Measurements from ENCODE around the gene DNAAF1.

DNA sequence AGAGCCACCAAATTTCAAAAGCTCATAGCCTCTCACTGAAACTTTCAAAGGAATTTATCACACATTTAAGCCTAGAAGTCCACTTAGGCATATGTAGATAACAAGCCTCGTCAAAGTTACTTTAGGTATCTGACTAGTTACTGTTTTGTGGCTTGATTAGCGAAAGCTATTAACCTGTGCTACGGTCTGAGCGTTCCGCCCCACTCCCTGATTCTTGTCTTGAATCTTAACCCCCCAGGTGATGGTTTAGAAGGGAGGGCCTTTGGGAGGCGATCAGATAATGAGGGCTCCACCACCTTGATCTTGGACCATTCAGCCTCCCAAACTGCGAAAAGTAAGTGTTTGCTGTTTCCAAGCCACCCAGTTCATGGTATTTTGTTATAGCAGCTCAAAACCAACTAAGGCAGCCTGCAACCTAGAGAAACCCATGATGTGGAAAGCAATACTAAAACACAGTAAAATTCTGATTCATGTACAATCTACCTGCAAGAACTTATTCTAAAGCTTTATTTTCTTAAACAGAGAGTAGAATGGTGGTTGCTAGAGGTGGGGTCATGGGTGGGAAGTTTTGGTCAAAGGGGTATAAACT lies 7.2 kb upstream of the DNAAF1 start:
- TF ChIP-seq EZH2 (IDR thresholded peaks at IDR 0.05; ENCODE audit: low read depth, low read length, severe bottlenecking): no peak
- TF ChIP-seq, protein P1, sequence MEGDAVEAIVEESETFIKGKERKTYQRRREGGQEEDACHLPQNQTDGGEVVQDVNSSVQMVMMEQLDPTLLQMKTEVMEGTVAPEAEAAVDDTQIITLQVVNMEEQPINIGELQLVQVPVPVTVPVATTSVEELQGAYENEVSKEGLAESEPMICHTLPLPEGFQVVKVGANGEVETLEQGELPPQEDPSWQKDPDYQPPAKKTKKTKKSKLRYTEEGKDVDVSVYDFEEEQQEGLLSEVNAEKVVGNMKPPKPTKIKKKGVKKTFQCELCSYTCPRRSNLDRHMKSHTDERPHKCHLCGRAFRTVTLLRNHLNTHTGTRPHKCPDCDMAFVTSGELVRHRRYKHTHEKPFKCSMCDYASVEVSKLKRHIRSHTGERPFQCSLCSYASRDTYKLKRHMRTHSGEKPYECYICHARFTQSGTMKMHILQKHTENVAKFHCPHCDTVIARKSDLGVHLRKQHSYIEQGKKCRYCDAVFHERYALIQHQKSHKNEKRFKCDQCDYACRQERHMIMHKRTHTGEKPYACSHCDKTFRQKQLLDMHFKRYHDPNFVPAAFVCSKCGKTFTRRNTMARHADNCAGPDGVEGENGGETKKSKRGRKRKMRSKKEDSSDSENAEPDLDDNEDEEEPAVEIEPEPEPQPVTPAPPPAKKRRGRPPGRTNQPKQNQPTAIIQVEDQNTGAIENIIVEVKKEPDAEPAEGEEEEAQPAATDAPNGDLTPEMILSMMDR (IDR thresholded peaks at IDR 0.05; ENCODE audit: control extremely low read depth in 1 of 3, insufficient read depth in 1 of 3, low read depth in 1 of 3, low read length in 3 of 3): no peak
- TF ChIP-seq POLR2AphosphoS5 (IDR thresholded peaks at IDR 0.05; ENCODE audit: low read depth, low read length): no peak
- TF ChIP-seq POLR2A (IDR thresholded peaks at IDR 0.05; ENCODE audit: control extremely low read depth in 1 of 2, low read depth in 2 of 2, low read length in 2 of 2): no peak
- TF ChIP-seq, protein P2, sequence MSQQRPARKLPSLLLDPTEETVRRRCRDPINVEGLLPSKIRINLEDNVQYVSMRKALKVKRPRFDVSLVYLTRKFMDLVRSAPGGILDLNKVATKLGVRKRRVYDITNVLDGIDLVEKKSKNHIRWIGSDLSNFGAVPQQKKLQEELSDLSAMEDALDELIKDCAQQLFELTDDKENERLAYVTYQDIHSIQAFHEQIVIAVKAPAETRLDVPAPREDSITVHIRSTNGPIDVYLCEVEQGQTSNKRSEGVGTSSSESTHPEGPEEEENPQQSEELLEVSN (IDR thresholded peaks at IDR 0.05): no peak
- no peak for TF ChIP-seq SIN3A (conservative IDR thresholded peaks at IDR 0.05 in 1 of 2, IDR thresholded peaks at IDR 0.05 in 1 of 2; ENCODE audit: low read depth in 1 of 2, low read length in 2 of 2)
- no peak for TF ChIP-seq RXRA (IDR thresholded peaks at IDR 0.05; ENCODE audit: insufficient read depth, low read depth, low read length)
- TF ChIP-seq CHD2 (IDR thresholded peaks at IDR 0.05; ENCODE audit: low read length): no peak
- no peak for TF ChIP-seq BRCA1 (IDR thresholded peaks at IDR 0.05; ENCODE audit: low read depth, low read length)
- no peak for TF ChIP-seq JUND (IDR thresholded peaks at IDR 0.05; ENCODE audit: low read length)
- TF ChIP-seq BCL11A (IDR thresholded peaks at IDR 0.05; ENCODE audit: low read depth in 2 of 2, low read length in 2 of 2): no peak
- no peak for TF ChIP-seq EGR1 (IDR thresholded peaks at IDR 0.05; ENCODE audit: borderline replicate concordance, low read depth, low read length)
- no peak for TF ChIP-seq KDM5A (IDR thresholded peaks at IDR 0.05; ENCODE audit: low read length)
- no peak for TF ChIP-seq YY1 (IDR thresholded peaks at IDR 0.05; ENCODE audit: low read depth, low read length)

Measured in H1 (cell line).